Endodermal cell (in vitro differentiated cells): ENCODE measurements around the gene PHOX2A. TPM values are rescaled to one million over a fixed set of nuclear protein-coding genes. Genes with fewer than 3 reads are reported as not detected.

Experiments
- DNase-seq: peaks from one replicate; pipeline ENCODE4 v3.0.0-alpha.2; 2017
- H3K27ac ChIP-seq: 2 replicates; pipeline ENCODE4 v1.5.1; 2013; ENCODE audit warnings: mild to moderate bottlenecking, low read depth, low read length, moderate library complexity
- H3K27me3 ChIP-seq: 2 replicates; pipeline ENCODE4 v1.6.1; 2013; ENCODE audit warnings: mild to moderate bottlenecking, low read length, moderate library complexity; ENCODE audit not compliant: insufficient read depth, control insufficient read depth, poor library complexity, severe bottlenecking
- H3K36me3 ChIP-seq: 2 replicates; pipeline ENCODE4 v1.7.0; 2013; ENCODE audit warnings: mild to moderate bottlenecking, low read length, moderate library complexity; ENCODE audit not compliant: control insufficient read depth, insufficient read depth
- H3K4me1 ChIP-seq: one replicate; pipeline ENCODE4 v1.7.0; 2013; ENCODE audit warnings: low read length; ENCODE audit not compliant: control insufficient read depth, insufficient read depth
- H3K4me3 ChIP-seq: 2 replicates; pipeline ENCODE4 v1.5.1; 2013; ENCODE audit warnings: mild to moderate bottlenecking, low read length, moderate library complexity
- H3K9ac ChIP-seq: 2 replicates; pipeline ENCODE4 v1.6.1; 2013; ENCODE audit warnings: mild to moderate bottlenecking, low read length, moderate library complexity; ENCODE audit not compliant: poor library complexity, severe bottlenecking; ENCODE audit errors: extremely low read depth
- H3K9me3 ChIP-seq: 2 replicates; pipeline ENCODE4 v1.6.1; 2013; ENCODE audit warnings: mild to moderate bottlenecking, low read length, moderate library complexity; ENCODE audit not compliant: control insufficient read depth
- H3K27ac Mint-ChIP-seq: 2 replicates; pipeline ENCODE4 v1.8.0; 2020; ENCODE audit warnings: mixed read lengths
- H3K27me3 Mint-ChIP-seq: 2 replicates; pipeline ENCODE4 v1.8.0; 2021; ENCODE audit warnings: mild to moderate bottlenecking, mixed read lengths; ENCODE audit not compliant: insufficient read depth
- H3K36me3 Mint-ChIP-seq: 2 replicates; pipeline ENCODE4 v1.8.0; 2020; ENCODE audit warnings: low read depth, mixed read lengths
- H3K4me1 Mint-ChIP-seq: 2 replicates; pipeline ENCODE4 v1.8.0; 2020; ENCODE audit warnings: mixed read lengths
- H3K4me3 Mint-ChIP-seq: 2 replicates; pipeline ENCODE4 v1.8.0; 2020; ENCODE audit warnings: mild to moderate bottlenecking, moderate library complexity, mixed read lengths
- H3K9me3 Mint-ChIP-seq: 2 replicates; pipeline ENCODE4 v1.8.0; 2020; ENCODE audit warnings: mild to moderate bottlenecking, mixed read lengths
- WGBS, 2 experiments: methylation state at CpG; one replicate each; pipeline versions ENCODE4 v1.1.5 to v1.1.7; 2013; ENCODE audit warnings: missing lambda C conversion rate in 2 of 2, mixed read lengths in 1 of 2; ENCODE audit not compliant: insufficient coverage in 1 of 2, insufficient read length in 1 of 2; 5-methylcytosine and 5-hydroxymethylcytosine counted together
- total RNA-seq, 2 donors: library from RNA; stranded (reverse); fragmentation: NEBNext Ultra II Directional in 1 of 2; extraction: Animal tissue kit (Norgen Biotek cat#: 25700) in 1 of 2; gene quantifications; 2 replicates in 1 of 2; 3 replicates in 1 of 2; pipeline ENCODE4 v1.2.1, GENCODE V29; 2021
- TF ChIP-seq, protein P1 (sequence below): fragments of 200-600 bp; sonication (generic); conservative IDR thresholded peaks from 2 replicates; pipeline ENCODE4 v1.5.0; 2021; ENCODE audit warnings: antibody characterized with exemption, mild to moderate bottlenecking

PHOX2A gene
- total RNA-seq, 2 donors from 2014 or later: 0.92 TPM; not detected in 1

DNA sequence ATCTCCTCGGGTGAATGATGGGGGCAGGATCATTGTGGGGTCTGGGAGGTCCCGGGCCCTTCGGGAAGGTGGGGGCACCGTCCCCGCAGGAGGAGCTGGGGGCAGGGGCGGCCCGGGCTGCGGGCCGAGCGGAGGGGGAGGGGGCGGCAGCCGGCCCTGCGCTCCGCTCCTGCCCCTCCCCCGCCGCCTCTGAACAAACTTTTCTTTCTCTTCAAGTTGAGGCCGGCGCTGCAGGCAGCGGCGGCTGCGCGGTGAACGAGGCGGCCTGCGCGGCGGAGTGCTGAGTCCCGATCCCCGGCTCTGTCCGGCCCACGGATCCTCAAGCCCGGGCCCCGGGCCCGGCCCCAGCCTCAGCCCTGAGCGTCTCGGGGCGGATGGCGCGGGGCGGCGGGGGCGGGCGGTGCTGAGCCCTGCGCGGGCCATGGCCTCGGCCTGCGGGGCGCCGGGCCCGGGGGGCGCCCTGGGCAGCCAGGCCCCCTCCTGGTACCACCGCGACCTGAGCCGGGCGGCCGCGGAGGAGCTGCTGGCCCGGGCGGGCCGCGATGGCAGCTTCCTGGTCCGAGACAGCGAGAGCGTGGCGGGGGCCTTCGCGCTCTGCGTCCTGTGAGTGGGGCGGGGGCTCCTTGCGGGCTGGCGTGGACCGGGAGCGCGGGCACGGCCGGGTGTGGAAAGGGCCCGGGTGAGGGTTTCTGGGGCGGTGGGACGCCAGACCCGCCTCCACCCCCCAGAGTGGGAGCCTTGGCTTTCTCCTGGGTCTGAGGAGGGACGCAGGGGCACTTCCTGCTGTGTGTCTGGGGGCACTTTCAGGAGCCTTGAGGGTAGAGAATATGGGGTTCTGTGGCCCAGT, 19.2 kb downstream of the PHOX2A start, which contains the start of gene INPPL1:
Gene INPPL1 (plus strand): TSS at position 204 of the 847 bp plus-strand sequence. CDS start 218 bp downstream, at position 422.
- TF ChIP-seq, protein P1, sequence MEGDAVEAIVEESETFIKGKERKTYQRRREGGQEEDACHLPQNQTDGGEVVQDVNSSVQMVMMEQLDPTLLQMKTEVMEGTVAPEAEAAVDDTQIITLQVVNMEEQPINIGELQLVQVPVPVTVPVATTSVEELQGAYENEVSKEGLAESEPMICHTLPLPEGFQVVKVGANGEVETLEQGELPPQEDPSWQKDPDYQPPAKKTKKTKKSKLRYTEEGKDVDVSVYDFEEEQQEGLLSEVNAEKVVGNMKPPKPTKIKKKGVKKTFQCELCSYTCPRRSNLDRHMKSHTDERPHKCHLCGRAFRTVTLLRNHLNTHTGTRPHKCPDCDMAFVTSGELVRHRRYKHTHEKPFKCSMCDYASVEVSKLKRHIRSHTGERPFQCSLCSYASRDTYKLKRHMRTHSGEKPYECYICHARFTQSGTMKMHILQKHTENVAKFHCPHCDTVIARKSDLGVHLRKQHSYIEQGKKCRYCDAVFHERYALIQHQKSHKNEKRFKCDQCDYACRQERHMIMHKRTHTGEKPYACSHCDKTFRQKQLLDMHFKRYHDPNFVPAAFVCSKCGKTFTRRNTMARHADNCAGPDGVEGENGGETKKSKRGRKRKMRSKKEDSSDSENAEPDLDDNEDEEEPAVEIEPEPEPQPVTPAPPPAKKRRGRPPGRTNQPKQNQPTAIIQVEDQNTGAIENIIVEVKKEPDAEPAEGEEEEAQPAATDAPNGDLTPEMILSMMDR: no peak
- peaks cover 16% of the 10 kb centered on the region for H3K4me1 ChIP-seq
- H3K4me3 Mint-ChIP-seq: peak within 1 kb of the TSS; percentile 98
- H3K36me3 ChIP-seq: peaks cover 37% of the 10 kb centered on the region
- H3K27ac ChIP-seq: peak within 1 kb of the TSS; percentile 83
- H3K27ac Mint-ChIP-seq: peak within 1 kb of the TSS; percentile 97
- 0% methylated on average over 31 to 80 of the region's 81 CpGs for WGBS, 2 experiments
- H3K9me3 ChIP-seq: no peaks in the 10 kb centered on the region
- peak within 1 kb of the TSS; percentile 97 for H3K4me3 ChIP-seq
- H3K9me3 Mint-ChIP-seq: no peaks in the 10 kb centered on the region
- peak; percentile 76 for DNase-seq
- H3K27me3 ChIP-seq: no peaks in the 10 kb centered on the region
- peak within 1 kb of the TSS; percentile 86 for H3K9ac ChIP-seq
- H3K27me3 Mint-ChIP-seq: no peaks in the 10 kb centered on the region
- peaks cover 26% of the 10 kb centered on the region for H3K36me3 Mint-ChIP-seq
- H3K4me1 Mint-ChIP-seq: peaks cover 32% of the 10 kb centered on the region

DNA sequence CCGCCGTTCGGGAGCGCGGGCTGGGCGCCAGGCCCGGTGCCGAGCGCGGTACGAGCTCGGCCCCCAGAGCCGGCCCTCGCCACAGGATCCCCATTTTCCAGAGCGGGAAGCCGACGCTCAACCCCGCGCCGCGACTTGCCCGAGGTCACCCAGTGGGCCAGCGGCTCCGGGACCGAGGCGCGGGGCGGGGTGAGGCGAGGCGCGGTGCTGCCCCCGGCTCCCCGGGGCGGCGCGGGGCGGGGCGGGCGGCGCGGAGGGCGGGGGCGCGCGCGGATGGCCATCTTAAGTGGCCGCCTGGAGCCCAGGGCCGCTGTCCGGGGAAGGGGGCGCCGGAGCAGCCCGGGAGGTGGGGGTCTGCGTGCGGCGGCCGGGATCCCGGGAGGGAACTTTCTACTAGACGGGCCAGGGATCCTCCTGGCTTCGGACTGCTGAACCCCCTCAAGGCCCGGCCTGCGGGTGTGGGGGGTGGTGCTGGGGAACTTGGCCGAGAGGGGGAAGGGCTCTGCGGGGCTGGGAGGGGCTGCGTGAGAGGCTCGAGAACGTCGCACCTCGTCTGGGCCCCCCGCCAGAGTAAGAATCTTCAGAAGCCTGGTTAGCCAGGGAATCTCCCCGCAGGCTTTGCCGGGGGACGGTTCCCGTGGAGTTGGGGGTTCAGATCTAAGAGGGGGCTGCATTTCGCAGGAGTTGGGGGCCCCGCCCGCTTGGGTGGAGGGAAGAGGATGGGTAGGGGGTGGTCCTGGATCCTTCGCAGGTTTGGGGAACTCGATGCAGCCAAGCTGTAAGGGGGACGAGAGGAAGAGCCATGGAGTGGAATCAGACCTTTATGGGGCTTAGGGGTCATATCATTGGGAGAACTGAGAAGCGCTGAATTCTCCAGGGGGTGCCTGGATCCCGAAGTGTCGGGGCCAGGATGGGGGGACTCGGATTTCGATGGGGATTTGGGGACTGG, 20.1 kb downstream of the PHOX2A start:
- no peaks in the 10 kb centered on the region for H3K27me3 ChIP-seq
- Mint-ChIP-seq H3K36me3 (peaks cover 17% of the 10 kb centered on the region), H3K9me3 (no peaks in the 10 kb centered on the region), H3K27me3 (peaks cover under 1% of the 10 kb centered on the region), H3K4me3 (peak overlapping the region; percentile 98), H3K4me1 (peaks cover 32% of the 10 kb centered on the region), H3K27ac (peak overlapping the region; percentile 97)
- peaks cover 16% of the 10 kb centered on the region for H3K4me1 ChIP-seq
- H3K9ac ChIP-seq: peak overlapping the region; percentile 86
- TF ChIP-seq, protein P1: no peak
- H3K9me3 ChIP-seq: no peaks in the 10 kb centered on the region
- 0% methylated on average over 5 to 84 of the region's 84 CpGs for WGBS, 2 experiments
- H3K4me3 ChIP-seq: peak overlapping the region; percentile 97
- peak overlapping the region; percentile 83 for H3K27ac ChIP-seq
- DNase-seq: peak; percentile 88
- H3K36me3 ChIP-seq: peaks cover 28% of the 10 kb centered on the region

DNA sequence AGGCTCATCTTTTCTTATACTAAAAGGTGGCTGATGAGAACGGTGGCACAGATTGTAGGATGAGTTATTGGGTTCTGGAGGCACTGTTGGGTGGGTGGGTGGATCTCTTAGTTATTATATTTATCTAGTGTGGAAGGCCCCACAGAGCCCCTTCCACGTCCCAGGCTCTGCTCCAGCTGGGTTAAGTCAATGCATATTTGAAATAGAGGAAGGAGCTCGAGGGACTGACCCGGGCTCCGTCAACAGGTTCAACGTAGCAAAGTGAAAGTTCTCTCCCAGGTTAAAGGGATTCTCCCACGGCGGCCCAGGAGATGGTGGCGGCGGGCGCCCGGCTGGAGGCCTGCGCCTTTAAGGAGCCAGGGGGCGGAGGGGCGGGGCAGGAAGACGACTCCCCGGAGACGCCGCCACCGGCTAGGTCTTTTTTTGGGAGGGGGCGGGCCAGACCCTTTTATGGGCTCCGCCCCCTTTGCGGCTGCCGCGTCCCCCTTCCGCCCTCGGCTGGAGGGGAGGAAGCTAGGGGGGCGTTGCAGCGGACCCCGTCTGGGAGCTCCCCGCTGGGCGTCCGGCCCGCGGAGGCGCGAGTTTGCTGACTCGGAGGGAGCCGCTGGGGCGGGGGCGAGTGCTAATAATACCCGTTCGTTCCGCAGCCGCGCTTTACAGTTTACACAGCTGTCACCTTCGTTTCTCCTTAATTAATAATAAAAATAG, 20.9 kb downstream of the PHOX2A start:
- Mint-ChIP-seq H3K4me3 (peak overlapping the region; percentile 98), H3K4me1 (peaks cover 32% of the 10 kb centered on the region), H3K27ac (peak overlapping the region; percentile 83), H3K27me3 (peaks cover 7% of the 10 kb centered on the region), H3K9me3 (no peaks in the 10 kb centered on the region), H3K36me3 (peaks cover 11% of the 10 kb centered on the region)
- peak overlapping the region; percentile 74 for H3K4me3 ChIP-seq
- H3K27me3 ChIP-seq: no peaks in the 10 kb centered on the region
- TF ChIP-seq, protein P1: peak; percentile 36
- no peaks in the 10 kb centered on the region for H3K9me3 ChIP-seq
- peaks cover 20% of the 10 kb centered on the region for H3K36me3 ChIP-seq
- WGBS, 2 experiments: 0 to 1% methylated on average over 14 to 47 of the region's 47 CpGs
- H3K4me1 ChIP-seq: peaks cover 16% of the 10 kb centered on the region
- peak overlapping the region; percentile 38 for H3K27ac ChIP-seq
- DNase-seq: peak; percentile 98
- peak overlapping the region; percentile 49 for H3K9ac ChIP-seq
